ENCODE results near the gene RUNDC3A. TPM values are rescaled to one million over a fixed set of nuclear protein-coding genes. Genes with fewer than 3 reads are reported as not detected.

The RUNDC3A gene
- total and polyA plus RNA-seq, 12 donors = 1.6 to 133 (median 11.9) TPM

DNA sequence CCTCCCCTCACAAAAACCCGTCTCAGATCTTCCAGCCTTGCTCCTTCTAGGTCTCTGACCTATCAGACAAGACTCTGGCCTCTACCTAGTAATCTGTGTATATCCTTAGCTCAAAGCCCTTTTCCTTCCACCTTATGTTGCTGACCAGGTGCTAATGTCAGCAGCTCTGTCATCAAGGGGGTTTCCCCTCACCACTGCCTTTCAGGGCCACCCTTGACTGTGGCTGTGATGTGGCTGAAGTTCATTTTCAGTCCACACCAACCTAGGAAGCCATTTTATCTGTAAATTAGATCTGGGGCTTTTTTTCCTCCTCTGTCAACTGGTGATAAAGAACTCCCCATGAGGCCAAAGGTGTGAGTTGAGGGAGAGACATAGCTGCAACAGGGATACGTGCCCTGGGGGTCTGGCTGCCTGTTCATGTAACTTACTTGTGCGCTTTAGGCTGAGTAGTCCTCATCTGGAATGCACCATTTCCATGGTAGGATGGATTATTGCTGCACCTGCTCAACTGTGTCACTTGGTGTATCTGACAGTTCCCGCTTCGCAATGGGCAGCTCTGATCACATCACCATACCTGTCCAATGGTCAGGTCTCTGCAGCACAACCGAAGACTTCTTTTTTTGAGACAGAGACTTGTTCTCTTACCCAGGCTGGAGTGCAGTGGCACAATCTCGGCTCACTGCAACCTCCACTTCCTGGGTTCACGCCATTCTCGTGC lies 14.7 kb upstream of the RUNDC3A start:
- H3K9me3 ChIP-seq (replicated peaks in 1 of 3) = no peaks in the 10 kb centered on the region
- no peak for TF ChIP-seq POLR2A (IDR thresholded peaks at IDR 0.05)
- TF ChIP-seq, protein P1, sequence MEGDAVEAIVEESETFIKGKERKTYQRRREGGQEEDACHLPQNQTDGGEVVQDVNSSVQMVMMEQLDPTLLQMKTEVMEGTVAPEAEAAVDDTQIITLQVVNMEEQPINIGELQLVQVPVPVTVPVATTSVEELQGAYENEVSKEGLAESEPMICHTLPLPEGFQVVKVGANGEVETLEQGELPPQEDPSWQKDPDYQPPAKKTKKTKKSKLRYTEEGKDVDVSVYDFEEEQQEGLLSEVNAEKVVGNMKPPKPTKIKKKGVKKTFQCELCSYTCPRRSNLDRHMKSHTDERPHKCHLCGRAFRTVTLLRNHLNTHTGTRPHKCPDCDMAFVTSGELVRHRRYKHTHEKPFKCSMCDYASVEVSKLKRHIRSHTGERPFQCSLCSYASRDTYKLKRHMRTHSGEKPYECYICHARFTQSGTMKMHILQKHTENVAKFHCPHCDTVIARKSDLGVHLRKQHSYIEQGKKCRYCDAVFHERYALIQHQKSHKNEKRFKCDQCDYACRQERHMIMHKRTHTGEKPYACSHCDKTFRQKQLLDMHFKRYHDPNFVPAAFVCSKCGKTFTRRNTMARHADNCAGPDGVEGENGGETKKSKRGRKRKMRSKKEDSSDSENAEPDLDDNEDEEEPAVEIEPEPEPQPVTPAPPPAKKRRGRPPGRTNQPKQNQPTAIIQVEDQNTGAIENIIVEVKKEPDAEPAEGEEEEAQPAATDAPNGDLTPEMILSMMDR (IDR thresholded peaks at IDR 0.05) = no peak
- H3K4me3 ChIP-seq = no peak overlapping the region
- intact Hi-C loops (cut with DNase I) = no loop called here
- peaks cover 0 to 2% of the 10 kb centered on the region in 2 donors for H3K4me1 ChIP-seq (replicated peaks in 1 of 2)
- H3K36me3 ChIP-seq (replicated peaks in 1 of 2) = no peaks in the 10 kb centered on the region
- no peak for DNase-seq
- WGBS, 4 donors = 83 to 93% (median 92%) methylated on average over 9 of the region's 9 CpGs
- H3K27ac ChIP-seq = no peak overlapping the region
- no peaks in the 10 kb centered on the region for H3K27me3 ChIP-seq

DNA sequence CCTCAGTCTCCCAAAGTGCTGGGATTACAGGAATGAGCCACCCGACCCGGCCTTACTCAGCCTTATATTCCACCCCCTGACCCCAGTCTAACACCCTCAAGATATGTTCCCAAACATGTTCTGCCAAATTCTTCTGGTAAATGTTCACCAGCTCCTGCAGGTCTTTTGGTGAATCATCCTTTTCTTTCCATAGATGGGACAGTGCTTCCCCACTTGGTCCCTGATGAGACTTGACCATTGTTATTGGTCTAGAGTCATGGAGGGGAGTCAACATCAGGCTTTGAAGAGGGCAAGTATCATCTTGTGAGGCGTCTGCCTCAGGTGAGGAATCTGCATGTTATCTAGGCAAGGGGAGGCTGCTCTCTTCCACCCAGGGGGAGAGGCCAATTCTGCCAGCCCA lies 10.4 kb upstream of the RUNDC3A start:
- DNase-seq = no peak
- 74 to 86% (median 79%) methylated on average over 3 of the region's 3 CpGs for WGBS, 4 donors
- H3K4me1 ChIP-seq (replicated peaks in 1 of 2) = no peaks in the 10 kb centered on the region
- TF ChIP-seq, protein P1 (IDR thresholded peaks at IDR 0.05) = no peak
- no peak for TF ChIP-seq POLR2A (IDR thresholded peaks at IDR 0.05)
- H3K9me3 ChIP-seq (replicated peaks in 1 of 3) = no peaks in the 10 kb centered on the region
- intact Hi-C loops (cut with DNase I) = no loop called here
- H3K4me3 ChIP-seq = no peak overlapping the region
- no peak overlapping the region for H3K27ac ChIP-seq
- H3K27me3 ChIP-seq = no peaks in the 10 kb centered on the region
- H3K36me3 ChIP-seq (replicated peaks in 1 of 2) = no peaks in the 10 kb centered on the region

DNA sequence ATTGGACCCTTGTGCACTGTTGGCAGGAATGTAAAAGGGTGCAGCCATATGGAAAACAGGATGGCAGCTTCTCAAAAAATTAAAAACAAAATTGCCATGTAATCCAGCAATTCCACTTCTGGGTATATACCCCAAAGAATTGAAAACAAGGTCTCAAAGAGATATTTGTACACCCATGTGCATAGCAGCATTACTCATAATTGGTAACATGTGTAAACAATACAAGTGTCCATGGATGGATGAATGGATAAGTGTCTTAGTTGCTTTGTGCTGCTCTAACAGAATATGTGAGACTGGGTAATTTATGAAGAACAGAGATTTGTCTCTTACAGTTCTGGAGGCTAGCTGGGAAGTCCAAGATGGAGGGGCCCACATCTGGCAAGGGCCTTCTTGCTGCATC lies 3.8 kb upstream of the RUNDC3A start:
- Histone ChIP-seq H3K36me3 (replicated peaks in 1 of 2) (no peaks in the 10 kb centered on the region), H3K4me1 (replicated peaks in 1 of 2) (peaks cover 13 to 19% of the 10 kb centered on the region in 2 donors), H3K27me3 (no peaks in the 10 kb centered on the region), H3K27ac (no peak overlapping the region), H3K9me3 (replicated peaks in 1 of 3) (no peaks in the 10 kb centered on the region), H3K4me3 (no peak overlapping the region)
- no peak for DNase-seq
- intact Hi-C loops (cut with DNase I) = no loop called here
- TF ChIP-seq POLR2A (IDR thresholded peaks at IDR 0.05) = no peak
- TF ChIP-seq, protein P1 (IDR thresholded peaks at IDR 0.05) = no peak

DNA sequence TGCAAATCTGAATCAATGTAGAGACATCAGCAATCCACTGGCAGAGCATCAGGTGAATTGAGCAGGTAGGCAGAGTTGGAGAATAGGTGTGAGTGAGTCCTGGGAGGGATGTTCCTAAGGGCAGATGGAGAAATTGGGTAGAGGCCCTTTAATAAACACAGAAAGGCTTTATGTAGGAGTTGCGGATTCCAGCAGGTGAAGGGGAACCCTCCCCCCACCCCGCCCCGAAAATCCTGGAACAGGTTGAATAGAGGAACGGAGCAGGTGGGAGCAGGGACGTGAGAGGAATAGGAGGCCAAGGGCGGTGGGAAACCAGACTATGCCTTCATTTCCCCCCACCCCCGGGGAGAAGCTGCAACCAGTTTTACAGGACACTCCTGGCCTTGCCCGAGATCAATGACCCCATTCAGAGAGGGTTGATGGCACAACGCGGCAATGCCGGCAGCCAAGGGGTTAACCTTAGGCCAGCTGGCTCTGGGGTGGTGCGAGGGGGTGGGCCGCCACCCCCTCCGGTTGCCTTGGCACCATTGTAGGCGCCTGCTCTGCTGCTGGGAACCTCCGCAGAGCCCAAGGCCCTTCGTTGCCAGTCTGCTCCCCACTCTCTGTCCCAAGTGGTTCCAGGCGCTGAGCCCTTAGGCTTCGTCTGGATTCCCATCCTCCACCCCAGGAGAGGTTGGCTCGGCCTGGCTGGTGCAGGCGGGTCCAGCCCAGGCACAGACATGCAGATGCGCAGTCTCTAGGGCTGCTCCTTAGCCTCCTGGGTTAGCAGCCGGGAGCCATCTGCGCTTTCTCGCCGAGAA lies 814 bp upstream of the RUNDC3A start:
- no peaks in the 10 kb centered on the region for H3K27me3 ChIP-seq
- WGBS, 4 donors = 2 to 9% (median 4%) methylated on average over 16 to 26 of the region's 26 CpGs
- H3K36me3 ChIP-seq (replicated peaks in 1 of 2) = no peaks in the 10 kb centered on the region
- H3K4me1 ChIP-seq (replicated peaks in 1 of 2) = peaks cover 13 to 19% of the 10 kb centered on the region in 2 donors
- peak overlapping the region in 3 of 5 donors; percentile 59 to 81 (median 73) for H3K27ac ChIP-seq
- peak; percentile 16 to 67 for TF ChIP-seq POLR2A (IDR thresholded peaks at IDR 0.05)
- TF ChIP-seq, protein P1 (IDR thresholded peaks at IDR 0.05) = no peak
- DNase-seq = peak; percentile 73 to 90 (median 84)
- intact Hi-C loops (cut with DNase I) = no loop called here
- peak overlapping the region in 2 of 4 donors; percentile 8 to 46 for H3K4me3 ChIP-seq
- H3K9me3 ChIP-seq (replicated peaks in 1 of 3) = no peaks in the 10 kb centered on the region
